Measurements from ENCODE around the gene ARID1A. TPM values are rescaled to one million over a fixed set of nuclear protein-coding genes. Genes with fewer than 3 reads are reported as not detected.
"Not testable (repeated sequence)": the region's sequence is repeated elsewhere in the genome, so short reads cannot be mapped to it uniquely, and the experiment has no call there.

Gene ARID1A
- total RNA-seq, 4 donors from 2014 or later: 53.3 to 77.2 (median 54.9) TPM

DNA sequence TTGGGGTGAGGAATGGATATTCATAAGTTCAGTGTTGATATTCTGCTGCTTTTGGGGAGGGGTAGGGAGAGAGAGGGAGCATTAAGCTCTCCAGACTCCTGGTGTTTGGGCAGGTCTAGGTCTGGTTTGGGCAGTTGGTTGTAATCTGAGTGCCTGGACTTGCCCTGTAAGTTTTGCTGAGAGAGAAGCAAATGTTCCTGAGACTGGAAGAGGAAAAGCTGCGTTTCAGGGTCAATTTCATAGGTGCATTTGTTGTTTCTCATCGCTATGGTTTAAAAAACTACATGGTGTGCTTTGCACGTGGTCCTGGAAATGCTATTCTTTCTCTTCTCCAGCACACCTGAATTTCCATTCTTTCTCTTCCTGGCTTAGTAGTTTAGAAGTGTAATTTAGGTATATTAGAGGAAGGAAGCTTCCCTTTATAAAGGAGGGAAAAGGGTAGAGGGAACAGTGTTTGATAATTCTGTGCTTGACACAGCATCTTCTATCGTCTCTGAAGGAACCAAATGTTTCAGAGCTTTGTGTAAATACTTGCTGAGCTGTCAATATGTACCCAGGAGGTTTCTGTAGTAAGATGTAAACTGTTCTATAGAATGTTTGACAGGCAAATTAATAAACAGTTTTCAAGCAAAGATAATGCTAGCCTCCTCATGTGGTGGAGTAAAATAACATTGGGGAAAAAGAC lies 6.3 kb downstream of the ARID1A start:
- WGBS, 2 donors: 9 to 23% methylated on average over 4 of the region's 4 CpGs
- intact Hi-C loops (cut with DNase I; ENCODE audit: low total_unique reads): no loop called here
- TF ChIP-seq POLR2A (IDR thresholded peaks at IDR 0.05): no peak
- no peak for TF ChIP-seq CTCF (IDR thresholded peaks at IDR 0.05)
- no peak overlapping the region for H3K4me3 ChIP-seq (ENCODE audit: low read depth, poor library complexity, severe bottlenecking)
- DNase-seq (ENCODE audit: low spot score in 2 of 2): no peak

- no peak for DNase-seq (ENCODE audit: low spot score in 2 of 2)
- 13 to 24% methylated on average over 1 of the region's 1 CpG for WGBS, 2 donors
- no peak for TF ChIP-seq CTCF (IDR thresholded peaks at IDR 0.05)
- no peak for TF ChIP-seq POLR2A (IDR thresholded peaks at IDR 0.05)
- intact Hi-C loops (cut with DNase I; ENCODE audit: low total_unique reads): no loop called here
- H3K4me3 ChIP-seq (ENCODE audit: low read depth, poor library complexity, severe bottlenecking): no peak overlapping the region
Measured at GRCh38 chr1:26702680-26703038, 6.8 kb downstream of the ARID1A start.

DNA sequence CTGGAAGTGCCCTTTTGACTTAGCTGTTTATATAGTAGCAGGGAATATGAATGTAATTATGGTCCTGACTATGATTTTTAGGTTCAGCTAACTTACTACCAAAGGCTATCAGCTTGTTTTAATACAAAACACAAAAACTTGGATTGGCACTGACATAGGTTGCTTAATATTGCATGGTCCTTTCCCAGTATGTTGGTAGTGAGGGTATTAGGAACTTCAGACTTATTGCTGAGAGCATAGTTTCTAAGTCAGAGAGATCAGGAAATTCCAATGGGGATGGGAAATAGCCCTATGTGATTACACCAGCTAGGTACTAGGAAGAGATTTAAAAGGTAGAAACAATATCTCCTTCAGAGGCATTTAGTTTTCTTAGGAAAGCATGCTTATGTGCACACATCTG lies 7.7 kb downstream of the ARID1A start:
- no peak for TF ChIP-seq CTCF (IDR thresholded peaks at IDR 0.05)
- no peak for TF ChIP-seq POLR2A (IDR thresholded peaks at IDR 0.05)
- intact Hi-C loops (cut with DNase I; ENCODE audit: low total_unique reads): no loop called here
- no peak overlapping the region for H3K4me3 ChIP-seq (ENCODE audit: low read depth, poor library complexity, severe bottlenecking)
- no peak for DNase-seq (ENCODE audit: low spot score in 2 of 2)

GRCh38 chr1:26704629-26705028 lies 8.8 kb downstream of the ARID1A start:
- no peak for DNase-seq (ENCODE audit: low spot score in 2 of 2)
- WGBS, 2 donors: 91 to 96% methylated on average over 5 of the region's 5 CpGs
- no peak overlapping the region for H3K4me3 ChIP-seq (ENCODE audit: low read depth, poor library complexity, severe bottlenecking)
- intact Hi-C loops (cut with DNase I; ENCODE audit: low total_unique reads): no loop called here
- TF ChIP-seq POLR2A (IDR thresholded peaks at IDR 0.05): no peak

- H3K4me3 ChIP-seq (ENCODE audit: low read depth, poor library complexity, severe bottlenecking); intact Hi-C loops (cut with DNase I; ENCODE audit: low total_unique reads); DNase-seq (ENCODE audit: low spot score in 2 of 2): not testable (repeated sequence)
- 86 to 87% methylated on average over 4 of the region's 4 CpGs for WGBS, 2 donors
Measured at GRCh38 chr1:26705227-26705626, 9.4 kb downstream of the ARID1A start.

- TF ChIP-seq POLR2A (IDR thresholded peaks at IDR 0.05): no peak
- no peak for TF ChIP-seq CTCF (IDR thresholded peaks at IDR 0.05)
- intact Hi-C loops (cut with DNase I; ENCODE audit: low total_unique reads): no loop called here
- no peak overlapping the region for H3K4me3 ChIP-seq (ENCODE audit: low read depth, poor library complexity, severe bottlenecking)
- no peak for DNase-seq (ENCODE audit: low spot score in 2 of 2)
- WGBS, 2 donors: 45 to 56% methylated on average over 1 of the region's 1 CpG
Measured at GRCh38 chr1:26705788-26706311, 10.0 kb downstream of the ARID1A start.

DNA sequence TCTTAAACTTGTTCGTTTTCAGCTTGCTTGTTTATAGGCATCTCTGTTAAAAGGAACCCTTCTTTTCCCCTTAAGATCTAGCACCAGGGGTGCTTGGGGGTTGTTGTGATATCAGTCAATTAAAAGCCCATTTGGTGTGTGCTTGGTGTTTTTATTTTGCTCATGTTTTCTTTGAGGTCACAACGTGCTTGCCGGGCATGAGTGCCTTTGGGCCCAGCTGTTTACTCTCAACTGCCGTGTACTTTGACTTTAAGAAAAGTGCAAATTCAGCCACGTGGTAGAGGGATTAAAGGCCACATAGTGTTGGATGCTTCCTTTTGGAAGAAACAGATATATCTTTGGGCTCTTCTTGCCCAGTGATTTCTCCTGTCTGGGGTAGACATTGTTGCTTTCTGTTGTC lies 10.5 kb downstream of the ARID1A start:
- intact Hi-C loops (cut with DNase I; ENCODE audit: low total_unique reads): no loop called here
- no peak for DNase-seq (ENCODE audit: low spot score in 2 of 2)
- TF ChIP-seq CTCF (IDR thresholded peaks at IDR 0.05): no peak
- WGBS, 2 donors: 5 to 6% methylated on average over 5 of the region's 5 CpGs
- H3K4me3 ChIP-seq (ENCODE audit: low read depth, poor library complexity, severe bottlenecking): no peak overlapping the region
